Measurements from ENCODE around the gene TGFB2. TPM values are rescaled to one million over a fixed set of nuclear protein-coding genes. Genes with fewer than 3 reads are reported as not detected.

The TGFB2 gene
- polyA plus RNA-seq, 1 donor (not counting 4 experiments of a cell fraction or from before 2014, with no cell fraction given): 21.5 TPM

- no peaks in the 10 kb centered on the region for H3K36me3 ChIP-seq (ENCODE audit: control insufficient read depth in 2 of 2, extremely low read depth in 1 of 2, insufficient read depth in 2 of 2, low read length in 2 of 2)
- no peak overlapping the region for H3K27ac ChIP-seq (ENCODE audit: control insufficient read depth, insufficient read depth, low read length)
- H3K4me2 ChIP-seq (ENCODE audit: control insufficient read depth, extremely low read depth, insufficient read depth, low read depth, low read length): no peak overlapping the region
- H3K79me2 ChIP-seq (ENCODE audit: control insufficient read depth, insufficient read depth, low read length): peaks cover 7% of the 10 kb centered on the region
- H3K9me1 ChIP-seq (ENCODE audit: control insufficient read depth, extremely low read depth, insufficient read depth, low read length): no peaks in the 10 kb centered on the region
- no peak for FAIRE-seq
- H3K4me3 ChIP-seq (ENCODE audit: control insufficient read depth in 2 of 3, extremely low read depth in 1 of 3, insufficient read depth in 2 of 3, low read depth in 1 of 3, low read length in 3 of 3): no peak overlapping the region
- dilution Hi-C loops (cut with MboI; ENCODE audit: extremely low pct_ligation_motif_present, low sequenced_read_pairs): no loop called here
- H4K20me1 ChIP-seq (ENCODE audit: control insufficient read depth, extremely low read depth, insufficient read depth, low read length): no peaks in the 10 kb centered on the region
- no peak overlapping the region for H3K9ac ChIP-seq (ENCODE audit: control insufficient read depth, extremely low read depth, insufficient read depth, low read length)
- no peak overlapping the region for H2AFZ ChIP-seq (ENCODE audit: control insufficient read depth, low read length)
- H3K27me3 ChIP-seq (ENCODE audit: control insufficient read depth, extremely low read depth, insufficient read depth, low read length): no peaks in the 10 kb centered on the region
- TF ChIP-seq EZH2 (IDR thresholded peaks at IDR 0.05; ENCODE audit: low read length) (no peak), CTCF (optimal IDR thresholded peaks at IDR 0.05 in 1 of 3, IDR thresholded peaks at IDR 0.05 in 1 of 3, conservative IDR thresholded peaks at IDR 0.05 in 1 of 3; ENCODE audit: extremely low read depth in 1 of 3, insufficient read depth in 2 of 3, low read length in 3 of 3) (no peak)
- no peaks in the 10 kb centered on the region for H3K9me3 ChIP-seq (ENCODE audit: control insufficient read depth, low read depth, low read length)
- no peak for DNase-seq (ENCODE audit: low read depth, low spot score)
- peaks cover 21% of the 10 kb centered on the region for H3K4me1 ChIP-seq (ENCODE audit: control insufficient read depth, extremely low read depth, insufficient read depth, low read length)
These were observed 69.1 kb downstream of the TGFB2 start for GRCh38 chr1:218414060-218414728.

GRCh38 chr1:218415726-218416125 is 70.6 kb downstream of the TGFB2 start:
- Histone ChIP-seq H3K4me3 (ENCODE audit: control insufficient read depth in 2 of 3, extremely low read depth in 1 of 3, insufficient read depth in 2 of 3, low read depth in 1 of 3, low read length in 3 of 3) (no peak overlapping the region), H3K9me3 (ENCODE audit: control insufficient read depth, low read depth, low read length) (no peaks in the 10 kb centered on the region), H3K4me2 (ENCODE audit: control insufficient read depth, extremely low read depth, insufficient read depth, low read depth, low read length) (no peak overlapping the region), H3K27me3 (ENCODE audit: control insufficient read depth, extremely low read depth, insufficient read depth, low read length) (no peaks in the 10 kb centered on the region), H3K9ac (ENCODE audit: control insufficient read depth, extremely low read depth, insufficient read depth, low read length) (no peak overlapping the region), H2AFZ (ENCODE audit: control insufficient read depth, low read length) (no peak overlapping the region), H3K27ac (ENCODE audit: control insufficient read depth, insufficient read depth, low read length) (no peak overlapping the region), H3K9me1 (ENCODE audit: control insufficient read depth, extremely low read depth, insufficient read depth, low read length) (no peaks in the 10 kb centered on the region), H3K79me2 (ENCODE audit: control insufficient read depth, insufficient read depth, low read length) (peaks cover 8% of the 10 kb centered on the region), H4K20me1 (ENCODE audit: control insufficient read depth, extremely low read depth, insufficient read depth, low read length) (no peaks in the 10 kb centered on the region), H3K4me1 (ENCODE audit: control insufficient read depth, extremely low read depth, insufficient read depth, low read length) (peaks cover 8% of the 10 kb centered on the region), H3K36me3 (ENCODE audit: control insufficient read depth in 2 of 2, extremely low read depth in 1 of 2, insufficient read depth in 2 of 2, low read length in 2 of 2) (no peaks in the 10 kb centered on the region)
- DNase-seq (ENCODE audit: low read depth, low spot score) (no peak), FAIRE-seq (no peak)
- TF ChIP-seq EZH2 (IDR thresholded peaks at IDR 0.05; ENCODE audit: low read length) (no peak), CTCF (optimal IDR thresholded peaks at IDR 0.05 in 1 of 3, IDR thresholded peaks at IDR 0.05 in 1 of 3, conservative IDR thresholded peaks at IDR 0.05 in 1 of 3; ENCODE audit: extremely low read depth in 1 of 3, insufficient read depth in 2 of 3, low read length in 3 of 3) (no peak)
- dilution Hi-C loops (cut with MboI; ENCODE audit: extremely low pct_ligation_motif_present, low sequenced_read_pairs): no loop called here

Data from keratinocyte (primary cell).